Measurements from ENCODE around the gene PCDHGA7. TPM values are rescaled to one million over a fixed set of nuclear protein-coding genes. Genes with fewer than 3 reads are reported as not detected.
"Not testable (repeated sequence)": the region's sequence is repeated elsewhere in the genome, so short reads cannot be mapped to it uniquely, and the experiment has no call there.

PCDHGA7 gene
- total RNA-seq, 6 experiments from 2014 or later = 0.37 to 0.99 (median 0.76) TPM

DNA sequence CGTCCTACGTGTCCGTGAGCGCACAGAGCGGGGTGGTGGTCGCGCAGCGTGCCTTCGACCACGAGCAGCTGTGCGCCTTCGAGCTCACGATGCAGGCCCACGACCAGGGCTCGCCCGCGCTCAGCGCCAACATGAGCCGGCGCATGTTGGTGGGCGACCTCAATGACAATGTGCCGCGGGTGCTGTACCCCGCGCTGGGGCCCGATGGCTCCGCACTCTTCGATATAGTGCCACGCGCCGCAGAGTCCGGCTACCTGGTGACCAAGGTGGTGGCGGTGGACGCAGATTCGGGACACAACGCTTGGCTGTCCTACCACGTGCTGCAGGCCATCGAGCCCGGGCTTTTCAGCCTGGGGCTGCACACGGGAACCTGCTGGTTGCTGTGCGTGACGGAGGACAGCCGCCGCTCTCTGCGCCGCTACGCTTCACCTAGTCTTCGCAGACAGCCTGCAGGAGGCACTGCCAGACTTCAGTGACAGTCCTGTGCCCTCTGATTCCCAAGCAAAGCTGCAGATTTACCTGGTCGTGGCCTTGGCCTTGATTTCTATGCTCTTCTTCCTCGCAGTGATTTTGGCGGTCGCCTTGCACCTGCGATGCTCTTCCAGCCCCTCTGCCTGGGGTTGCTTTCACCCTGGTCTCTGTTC is 45.4 kb downstream of the PCDHGA7 start:
- H3K4me3 ChIP-seq = no peak overlapping the region

DNA sequence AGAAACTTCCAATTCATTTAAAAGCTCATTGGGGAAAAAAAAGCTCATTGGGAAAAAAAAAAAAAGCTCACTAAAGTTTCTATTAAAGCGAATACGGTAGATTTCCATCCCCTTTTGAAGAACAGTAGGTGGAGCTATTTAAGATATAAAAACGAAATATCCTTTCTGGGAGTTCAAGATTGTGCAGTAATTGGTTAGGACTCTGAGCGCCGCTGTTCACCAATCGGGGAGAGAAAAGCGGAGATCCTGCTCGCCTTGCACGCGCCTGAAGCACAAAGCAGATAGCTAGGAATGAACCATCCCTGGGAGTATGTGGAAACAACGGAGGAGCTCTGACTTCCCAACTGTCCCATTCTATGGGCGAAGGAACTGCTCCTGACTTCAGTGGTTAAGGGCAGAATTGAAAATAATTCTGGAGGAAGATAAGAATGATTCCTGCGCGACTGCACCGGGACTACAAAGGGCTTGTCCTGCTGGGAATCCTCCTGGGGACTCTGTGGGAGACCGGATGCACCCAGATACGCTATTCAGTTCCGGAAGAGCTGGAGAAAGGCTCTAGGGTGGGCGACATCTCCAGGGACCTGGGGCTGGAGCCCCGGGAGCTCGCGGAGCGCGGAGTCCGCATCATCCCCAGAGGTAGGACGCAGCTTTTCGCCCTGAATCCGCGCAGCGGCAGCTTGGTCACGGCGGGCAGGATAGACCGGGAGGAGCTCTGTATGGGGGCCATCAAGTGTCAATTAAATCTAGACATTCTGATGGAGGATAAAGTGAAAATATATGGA is 48.0 kb downstream of the PCDHGA7 start, which contains the start of gene PCDHGA12:
Gene PCDHGA12 (plus strand): TSS at position 176 of the 782 bp plus-strand sequence. CDS start 253 bp downstream, at position 429.
- peaks cover 0 to 7% (median 6%) of the 10 kb centered on the region in 4 donors for H3K9me3 ChIP-seq
- no peaks in the 10 kb centered on the region for H3K36me3 ChIP-seq
- H3K4me1 ChIP-seq = no peaks in the 10 kb centered on the region
- H3K27me3 ChIP-seq = no peaks in the 10 kb centered on the region
- intact Hi-C loops (cut with DNase I) = no loop called here
- WGBS (ENCODE audit: insufficient coverage, low coverage, low lambda C conversion rate, missing lambda C conversion rate) = 12% methylated on average over 32 of the region's 33 CpGs
- DNase-seq (no peak), ATAC-seq (peak; percentile 63 to 90 (median 82))
- H3K27ac ChIP-seq = no peak within 1 kb of the TSS
- no peak for TF ChIP-seq POLR2A (IDR thresholded peaks at IDR 0.05)
- TF ChIP-seq, protein P1, sequence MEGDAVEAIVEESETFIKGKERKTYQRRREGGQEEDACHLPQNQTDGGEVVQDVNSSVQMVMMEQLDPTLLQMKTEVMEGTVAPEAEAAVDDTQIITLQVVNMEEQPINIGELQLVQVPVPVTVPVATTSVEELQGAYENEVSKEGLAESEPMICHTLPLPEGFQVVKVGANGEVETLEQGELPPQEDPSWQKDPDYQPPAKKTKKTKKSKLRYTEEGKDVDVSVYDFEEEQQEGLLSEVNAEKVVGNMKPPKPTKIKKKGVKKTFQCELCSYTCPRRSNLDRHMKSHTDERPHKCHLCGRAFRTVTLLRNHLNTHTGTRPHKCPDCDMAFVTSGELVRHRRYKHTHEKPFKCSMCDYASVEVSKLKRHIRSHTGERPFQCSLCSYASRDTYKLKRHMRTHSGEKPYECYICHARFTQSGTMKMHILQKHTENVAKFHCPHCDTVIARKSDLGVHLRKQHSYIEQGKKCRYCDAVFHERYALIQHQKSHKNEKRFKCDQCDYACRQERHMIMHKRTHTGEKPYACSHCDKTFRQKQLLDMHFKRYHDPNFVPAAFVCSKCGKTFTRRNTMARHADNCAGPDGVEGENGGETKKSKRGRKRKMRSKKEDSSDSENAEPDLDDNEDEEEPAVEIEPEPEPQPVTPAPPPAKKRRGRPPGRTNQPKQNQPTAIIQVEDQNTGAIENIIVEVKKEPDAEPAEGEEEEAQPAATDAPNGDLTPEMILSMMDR (IDR thresholded peaks at IDR 0.05) = peak; percentile 12 to 39 (median 36)
- H3K4me3 ChIP-seq = peak within 1 kb of the TSS in 2 of 3 donors; percentile 0 to 24

More for the DNA sequence above, 45.4 kb downstream of the PCDHGA7 start:
- Histone ChIP-seq H3K9me3 (peaks cover 0 to 20% (median 7%) of the 10 kb centered on the region in 4 donors), H3K36me3 (no peaks in the 10 kb centered on the region), H3K4me1 (no peaks in the 10 kb centered on the region), H3K27ac (no peak overlapping the region), H3K27me3 (no peaks in the 10 kb centered on the region)
- ATAC-seq (no peak), DNase-seq (no peak)
- 52% methylated on average over 6 of the region's 53 CpGs for WGBS (ENCODE audit: insufficient coverage, low coverage, low lambda C conversion rate, missing lambda C conversion rate)
- intact Hi-C loops (cut with DNase I) = no loop called here
- TF ChIP-seq, protein P1 (IDR thresholded peaks at IDR 0.05) = no peak
- TF ChIP-seq POLR2A (IDR thresholded peaks at IDR 0.05) = no peak

DNA sequence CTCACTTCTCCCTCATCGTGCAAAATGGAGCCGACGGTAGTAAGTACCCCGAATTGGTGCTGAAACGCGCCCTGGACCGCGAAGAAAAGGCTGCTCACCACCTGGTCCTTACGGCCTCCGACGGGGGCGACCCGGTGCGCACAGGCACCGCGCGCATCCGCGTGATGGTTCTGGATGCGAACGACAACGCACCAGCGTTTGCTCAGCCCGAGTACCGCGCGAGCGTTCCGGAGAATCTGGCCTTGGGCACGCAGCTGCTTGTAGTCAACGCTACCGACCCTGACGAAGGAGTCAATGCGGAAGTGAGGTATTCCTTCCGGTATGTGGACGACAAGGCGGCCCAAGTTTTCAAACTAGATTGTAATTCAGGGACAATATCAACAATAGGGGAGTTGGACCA is 48.7 kb downstream of the PCDHGA7 start:
- H3K4me3 ChIP-seq = peak overlapping the region in 2 of 3 donors; percentile 0 to 24
- intact Hi-C loops (cut with DNase I) = no loop called here
- H3K9me3 ChIP-seq = peaks cover 0 to 7% (median 6%) of the 10 kb centered on the region in 4 donors
- no peaks in the 10 kb centered on the region for H3K36me3 ChIP-seq
- no peak overlapping the region for H3K27ac ChIP-seq
- no peaks in the 10 kb centered on the region for H3K27me3 ChIP-seq
- WGBS (ENCODE audit: insufficient coverage, low coverage, low lambda C conversion rate, missing lambda C conversion rate) = 16% methylated on average over 5 of the region's 37 CpGs
- no peaks in the 10 kb centered on the region for H3K4me1 ChIP-seq
- ATAC-seq (peak in 1 of 4 donors; percentile 32), DNase-seq (no peak)
- TF ChIP-seq POLR2A (IDR thresholded peaks at IDR 0.05) = no peak
- TF ChIP-seq, protein P1 (IDR thresholded peaks at IDR 0.05) = no peak

DNA sequence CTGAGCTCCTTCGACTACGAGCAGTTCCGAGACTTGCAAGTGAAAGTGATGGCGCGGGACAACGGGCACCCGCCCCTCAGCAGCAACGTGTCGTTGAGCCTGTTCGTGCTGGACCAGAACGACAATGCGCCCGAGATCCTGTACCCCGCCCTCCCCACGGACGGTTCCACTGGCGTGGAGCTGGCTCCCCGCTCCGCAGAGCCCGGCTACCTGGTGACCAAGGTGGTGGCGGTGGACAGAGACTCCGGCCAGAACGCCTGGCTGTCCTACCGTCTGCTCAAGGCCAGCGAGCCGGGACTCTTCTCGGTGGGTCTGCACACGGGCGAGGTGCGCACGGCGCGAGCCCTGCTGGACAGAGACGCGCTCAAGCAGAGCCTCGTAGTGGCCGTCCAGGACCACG is 49.8 kb downstream of the PCDHGA7 start:
- H3K27ac ChIP-seq; H3K4me1 ChIP-seq; intact Hi-C loops (cut with DNase I); H3K27me3 ChIP-seq; ATAC-seq; H3K9me3 ChIP-seq; H3K4me3 ChIP-seq; H3K36me3 ChIP-seq; DNase-seq: not testable (repeated sequence)
- no CpG with 5 or more reads among the region's 38 CpGs for WGBS (ENCODE audit: insufficient coverage, low coverage, low lambda C conversion rate, missing lambda C conversion rate)

DNA sequence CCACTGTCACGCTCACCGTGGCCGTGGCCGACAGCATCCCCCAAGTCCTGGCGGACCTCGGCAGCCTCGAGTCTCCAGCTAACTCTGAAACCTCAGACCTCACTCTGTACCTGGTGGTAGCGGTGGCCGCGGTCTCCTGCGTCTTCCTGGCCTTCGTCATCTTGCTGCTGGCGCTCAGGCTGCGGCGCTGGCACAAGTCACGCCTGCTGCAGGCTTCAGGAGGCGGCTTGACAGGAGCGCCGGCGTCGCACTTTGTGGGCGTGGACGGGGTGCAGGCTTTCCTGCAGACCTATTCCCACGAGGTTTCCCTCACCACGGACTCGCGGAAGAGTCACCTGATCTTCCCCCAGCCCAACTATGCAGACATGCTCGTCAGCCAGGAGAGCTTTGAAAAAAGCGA is 50.2 kb downstream of the PCDHGA7 start:
- DNase-seq; H3K27me3 ChIP-seq; intact Hi-C loops (cut with DNase I); H3K4me3 ChIP-seq; H3K9me3 ChIP-seq; H3K36me3 ChIP-seq; H3K4me1 ChIP-seq; ATAC-seq; H3K27ac ChIP-seq: not testable (repeated sequence)
- WGBS (ENCODE audit: insufficient coverage, low coverage, low lambda C conversion rate, missing lambda C conversion rate) = 46% methylated on average over 11 of the region's 29 CpGs

All from right lobe of liver (tissue), 6 donors.